Fibroblast of the aortic adventitia (primary cell): ENCODE data around the gene CYP4A22. TPM values are rescaled to one million over a fixed set of nuclear protein-coding genes. Genes with fewer than 3 reads are reported as not detected.

ENCODE experiments used
- DNase-seq: peaks from one replicate; pipeline ENCODE4 v3.0.0-alpha.2; 2010; ENCODE audit warnings: low read depth
- H3K4me3 ChIP-seq: 2 replicates; pipeline ENCODE4 v1.5.1; 2011; ENCODE audit warnings: low read depth, mild to moderate bottlenecking, control low read depth, low read length, moderate library complexity
- CTCF ChIP-seq: IDR thresholded peaks from 2 replicates; pipeline ENCODE4 v1.5.1; 2011; ENCODE audit warnings: mild to moderate bottlenecking, low read length, control low read depth, inconsistent platforms; ENCODE audit not compliant: insufficient read depth
- total RNA-seq: library from RNA; depleted of rRNA; stranded (reverse); fragments of >200 nt; gene quantifications from 2 replicates; pipeline ENCODE4 v1.2.3, GENCODE V29; 2012; ENCODE audit warnings: low replicate concordance

Gene CYP4A22
- total RNA-seq, 1 donor = not detected

- TF ChIP-seq CTCF = no peak
- H3K4me3 ChIP-seq = no peak overlapping the region
- DNase-seq = no peak
Measured at GRCh38 chr1:47186267-47187185, 49.3 kb downstream of the CYP4A22 start.

- DNase-seq = no peak
- no peak for TF ChIP-seq CTCF
- no peak overlapping the region for H3K4me3 ChIP-seq
Measured at GRCh38 chr1:47187231-47187925, 50.1 kb downstream of the CYP4A22 start.

GRCh38 chr1:47187926-47188250 lies 50.6 kb downstream of the CYP4A22 start:
- H3K4me3 ChIP-seq = no peak overlapping the region
- DNase-seq = no peak
- no peak for TF ChIP-seq CTCF

GRCh38 chr1:47188791-47189785 lies 51.8 kb downstream of the CYP4A22 start:
- no peak overlapping the region for H3K4me3 ChIP-seq
- no peak for DNase-seq
- TF ChIP-seq CTCF = no peak

- no peak for TF ChIP-seq CTCF
- H3K4me3 ChIP-seq = no peak within 1 kb of the TSS
- DNase-seq = peak; percentile 91
Measured at GRCh38 chr1:47189844-47190508, 52.7 kb downstream of the CYP4A22 start, which contains the start of gene PDZK1IP1. Gene PDZK1IP1 (minus strand): TSS chr1:47190036. CDS start chr1:47189932, 104 bp downstream.

- no peak for DNase-seq
- no peak for TF ChIP-seq CTCF
- no peak overlapping the region for H3K4me3 ChIP-seq
Measured at GRCh38 chr1:47190509-47190855, 53.2 kb downstream of the CYP4A22 start.
